Panc1 (cell line): ENCODE data around the gene SLC9A9.

Source experiments
- CTCF ChIP-seq: fragments of 450-650 bp; IDR thresholded peaks from 2 replicates; pipeline ENCODE4 v1.5.1; 2017; ENCODE audit warnings: mild to moderate bottlenecking
- POLR2AphosphoS5 ChIP-seq: IDR thresholded peaks from 2 replicates; pipeline ENCODE4 v1.6.1; 2012; ENCODE audit warnings: mild to moderate bottlenecking, low read depth, low read length, moderate library complexity
- REST ChIP-seq, 2 experiments: IDR thresholded peaks; 2 replicates each; pipeline ENCODE4 v1.6.1; 2011 to 2012; ENCODE audit warnings: low read depth in 2 of 2, control low read depth in 1 of 2, low read length in 1 of 2, mild to moderate bottlenecking in 1 of 2, moderate library complexity in 1 of 2; ENCODE audit not compliant: insufficient read depth in 1 of 2

GRCh38 chr3:143521803-143522202 is 326.5 kb downstream of the SLC9A9 start:
- TF ChIP-seq REST (IDR thresholded peaks at IDR 0.05; ENCODE audit: insufficient read depth in 1 of 2, low read depth in 2 of 2, low read length in 1 of 2) = no peak
- TF ChIP-seq CTCF = no peak
- TF ChIP-seq POLR2AphosphoS5 = no peak
